SU-DHL-6 (cell line): Measurements from ENCODE around the gene CHD6.

ENCODE experiments used
- CTCF ChIP-seq: fragments of 200-600 bp; sonication (generic); IDR thresholded peaks from one replicate; pipeline ENCODE4 v1.5.1; 2017; ENCODE audit warnings: antibody characterized with exemption, mild to moderate bottlenecking, low read length, moderate library complexity; ENCODE audit not compliant: insufficient read depth, poor library complexity, severe bottlenecking
- EZH2phosphoT487 ChIP-seq: fragments of 200-600 bp; sonication (generic), shearing (Covaris generic); conservative IDR thresholded peaks from 2 replicates; pipeline ENCODE4 v1.6.1; 2018; ENCODE audit warnings: mild to moderate bottlenecking, antibody characterized with exemption, low read length, moderate library complexity, mixed read lengths

GRCh38 chr20:41463567-41463966, 154.6 kb downstream of the CHD6 start:
- no peak for TF ChIP-seq CTCF
- TF ChIP-seq EZH2phosphoT487: no peak
